ENCODE data around the gene GARS1.
"Not testable (repeated sequence)": the region's sequence is repeated elsewhere in the genome, so short reads cannot be mapped to it uniquely, and the experiment has no call there.

Gene GARS1

GRCh38 chr7:30594540-30595435, at the start of gene GARS1:
TSS of gene GARS1 (plus strand) at chr7:30594878. CDS start at chr7:30594922, 44 bp downstream.
- DNase-seq, result peak; percentile 90

DNA sequence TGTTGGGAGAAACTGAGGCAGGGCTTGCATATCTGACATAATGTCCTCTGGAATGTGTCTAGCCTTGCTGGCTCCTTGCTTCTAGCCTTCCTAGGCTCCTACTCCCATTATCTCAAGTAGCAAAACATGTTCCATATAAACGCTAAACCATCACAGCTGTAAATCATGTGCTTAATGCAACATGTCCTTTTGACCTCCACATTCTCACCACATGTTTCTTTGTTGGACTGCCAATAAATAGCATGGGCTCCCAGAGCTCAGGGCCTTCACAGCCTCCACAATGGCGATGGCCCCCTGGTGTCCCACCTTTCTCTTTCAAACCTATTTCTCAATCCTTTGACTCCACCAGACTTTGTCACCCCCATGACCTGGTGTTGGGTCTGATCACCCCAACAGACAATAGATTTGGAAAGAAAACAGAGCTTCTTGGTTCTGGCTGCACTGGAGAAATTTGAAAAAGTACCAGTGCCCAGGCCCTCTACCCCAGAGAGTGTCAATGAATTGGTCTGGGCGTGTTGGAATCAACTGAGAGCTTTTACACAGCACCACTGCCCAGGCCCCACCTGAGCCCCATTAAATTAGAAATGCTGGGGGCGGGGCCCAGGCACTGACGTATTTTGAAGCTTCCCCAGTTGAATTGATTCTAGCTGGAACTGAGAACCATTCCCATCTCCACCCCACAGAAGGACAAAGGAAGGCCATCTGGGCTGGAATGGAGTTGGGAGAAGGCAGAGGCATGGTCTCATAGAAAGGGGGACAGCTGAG, 48.7 kb upstream of the GARS1 start:
- DNase-seq, result no peak

DNA sequence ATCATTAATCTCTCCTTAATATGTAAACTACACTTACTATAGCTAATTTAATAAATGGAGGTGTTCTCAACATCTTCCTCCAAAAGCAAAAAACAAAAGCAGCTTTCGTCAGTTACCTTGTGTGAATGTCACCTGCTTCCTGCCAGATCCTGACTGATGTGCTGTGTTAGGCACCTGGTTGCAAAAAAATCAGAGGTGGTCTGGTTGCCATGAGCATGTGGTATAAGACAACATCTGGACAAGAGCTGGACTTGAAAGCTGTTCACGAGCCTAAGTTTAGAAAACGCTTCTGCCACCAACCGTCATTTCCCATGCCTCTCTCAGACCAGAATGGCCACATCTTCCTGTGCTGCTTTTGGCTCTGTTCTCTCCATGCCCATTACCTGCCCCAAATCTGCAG, 48.1 kb upstream of the GARS1 start:
- no peak for DNase-seq

DNA sequence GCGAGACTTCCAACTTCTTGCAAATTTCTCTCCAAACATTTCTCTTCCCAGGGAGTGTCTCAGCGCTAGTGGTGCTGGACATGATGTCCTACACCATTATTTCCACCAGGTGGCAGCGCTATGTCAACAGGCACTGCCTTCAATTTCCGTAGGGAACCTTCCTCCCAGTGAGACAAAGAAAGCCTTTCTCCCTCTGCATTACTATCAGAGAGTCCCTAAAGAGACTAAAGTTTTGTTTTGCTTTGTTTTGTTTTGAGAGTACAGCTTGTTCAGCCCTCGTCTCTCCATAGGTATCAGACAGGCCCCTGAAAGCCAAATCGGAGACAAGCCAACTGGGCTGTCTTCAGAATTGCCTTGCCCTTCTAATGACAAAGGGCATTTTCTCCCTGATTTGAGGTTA, 45.8 kb upstream of the GARS1 start:
- DNase-seq, result peak; percentile 84

DNA sequence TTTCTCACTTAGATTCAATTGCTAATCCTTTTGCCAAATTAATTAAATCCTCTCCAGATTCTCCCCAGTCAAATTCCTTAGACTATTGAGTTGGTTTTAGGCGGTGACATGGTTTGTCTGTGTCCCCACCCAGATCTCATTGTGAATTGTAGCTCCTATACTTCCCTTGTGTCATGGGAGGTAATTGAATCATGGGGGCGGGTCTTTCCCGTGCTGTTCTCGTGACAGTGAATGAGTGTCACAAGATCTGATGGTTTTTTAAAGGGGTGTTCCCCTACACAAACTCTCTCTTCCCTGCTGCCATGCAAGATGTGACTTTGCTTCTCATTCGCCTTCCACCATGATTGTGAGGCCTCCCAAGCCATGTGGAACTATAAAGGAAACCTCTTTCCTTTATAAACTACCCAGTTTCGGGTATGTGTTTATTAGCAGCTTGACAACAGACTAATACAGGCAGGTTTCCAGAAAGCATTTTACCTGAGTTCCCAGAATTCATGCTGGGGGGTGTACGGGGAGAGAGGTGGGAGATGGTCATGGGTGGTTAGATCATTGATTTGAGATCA, 44.7 kb upstream of the GARS1 start:
- DNase-seq, result no peak

DNA sequence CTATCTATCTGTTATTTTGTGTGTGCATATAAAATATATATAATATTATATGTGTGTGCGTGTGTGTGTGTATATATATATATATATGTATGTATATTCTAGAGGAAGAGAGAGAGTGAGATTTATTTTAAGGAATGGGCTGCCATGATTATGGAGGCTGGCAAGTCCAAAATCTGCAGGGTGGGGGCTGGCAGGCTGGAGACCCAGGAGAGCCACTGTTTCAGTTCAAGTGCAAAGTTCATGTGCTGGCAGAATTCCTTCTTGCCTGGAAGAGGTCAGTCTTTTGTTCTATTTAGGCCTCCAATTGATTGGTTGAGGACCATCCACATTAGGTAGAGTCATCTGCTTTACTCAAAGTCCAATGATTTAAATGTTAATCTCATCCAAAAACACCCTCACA, 42.3 kb upstream of the GARS1 start:
- no peak for DNase-seq

DNA sequence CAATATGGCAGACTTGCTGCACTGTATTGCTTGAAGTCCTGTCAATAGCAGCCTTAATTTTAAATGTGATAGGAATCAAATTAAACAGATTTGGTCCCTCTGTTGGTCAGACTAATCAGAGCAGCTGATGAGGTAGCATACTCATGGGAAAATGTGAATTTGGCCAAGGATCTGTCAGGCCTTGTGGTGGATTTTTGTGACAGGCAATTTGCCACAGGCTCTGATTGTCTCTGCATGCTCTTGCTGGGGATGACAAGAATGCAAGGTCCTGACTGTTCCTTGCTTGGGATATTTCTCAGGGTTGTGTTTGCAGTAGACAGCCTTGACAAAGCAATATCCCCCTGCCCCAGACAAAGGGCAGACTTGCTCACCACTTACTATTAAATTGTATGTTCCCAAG, 41.5 kb upstream of the GARS1 start:
- DNase-seq, result no peak

DNA sequence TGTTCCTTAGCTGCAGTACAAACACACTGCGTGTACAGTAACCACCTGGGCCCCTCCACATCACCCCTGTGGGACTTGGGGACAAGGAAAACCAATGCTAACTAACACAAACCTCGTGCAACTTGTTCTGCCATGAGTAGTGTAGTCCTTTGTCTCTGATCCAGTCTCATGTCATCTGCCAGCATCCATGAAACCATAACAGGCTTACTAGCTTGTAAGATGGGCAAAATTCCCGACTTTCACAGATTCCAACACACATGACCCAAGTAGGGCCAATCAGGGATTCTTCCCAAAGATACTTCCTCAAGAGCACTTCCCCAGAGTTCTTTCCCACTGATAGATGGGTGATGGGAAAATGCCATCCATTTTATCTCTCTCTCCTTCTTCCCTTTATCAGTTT, 41.1 kb upstream of the GARS1 start:
- DNase-seq, result no peak

GRCh38 chr7:30555525-30555924, 39.2 kb upstream of the GARS1 start:
- no peak for DNase-seq

GRCh38 chr7:30556840-30557239, 37.8 kb upstream of the GARS1 start:
- peak; percentile 44 for DNase-seq

DNA sequence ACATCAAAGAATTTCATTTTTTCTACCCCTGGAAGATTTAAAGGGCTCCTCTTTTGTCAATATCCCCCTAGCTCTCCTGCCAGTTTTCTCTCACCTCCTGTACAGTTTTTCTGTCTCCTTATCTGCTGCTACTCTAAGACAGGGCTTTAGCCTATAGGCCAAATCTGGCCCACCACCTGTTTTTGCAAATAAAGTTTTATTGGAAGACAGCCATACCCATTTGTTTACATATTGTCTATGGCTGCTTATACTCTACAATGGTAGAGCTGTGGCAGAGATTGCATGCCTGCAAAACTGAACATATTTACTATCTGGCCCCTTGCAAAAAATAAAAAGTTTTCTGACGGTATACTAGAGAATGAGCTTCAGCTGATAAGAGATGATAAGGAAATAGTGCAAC, 37.4 kb upstream of the GARS1 start:
- no peak for DNase-seq

GRCh38 chr7:30559611-30560010, 35.1 kb upstream of the GARS1 start:
- no peak for DNase-seq

DNA sequence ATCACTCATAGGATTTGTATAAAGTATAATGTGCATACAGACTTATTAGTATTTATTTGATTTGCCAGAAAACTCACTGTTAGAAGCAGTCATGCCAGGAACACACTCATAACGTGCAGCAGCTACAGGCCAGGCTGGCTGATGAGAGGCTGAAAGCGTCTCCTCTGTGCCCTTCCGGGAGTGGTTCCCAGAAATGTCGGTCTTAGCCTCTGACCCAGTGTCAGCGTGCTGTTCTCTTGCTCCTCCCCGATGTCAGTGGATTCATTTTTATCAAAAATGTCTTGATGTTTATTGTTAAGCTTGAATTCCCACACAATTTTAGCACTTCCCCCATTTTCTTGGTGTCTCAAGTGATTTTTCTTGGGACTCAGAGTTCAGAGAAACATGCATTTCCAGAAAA, 33.3 kb upstream of the GARS1 start:
- DNase-seq, result no peak

- peak; percentile 22 for DNase-seq
Measured at GRCh38 chr7:30562498-30562897, 32.2 kb upstream of the GARS1 start.

- no peak for DNase-seq
Measured at GRCh38 chr7:30562909-30563308, 31.8 kb upstream of the GARS1 start.

DNA sequence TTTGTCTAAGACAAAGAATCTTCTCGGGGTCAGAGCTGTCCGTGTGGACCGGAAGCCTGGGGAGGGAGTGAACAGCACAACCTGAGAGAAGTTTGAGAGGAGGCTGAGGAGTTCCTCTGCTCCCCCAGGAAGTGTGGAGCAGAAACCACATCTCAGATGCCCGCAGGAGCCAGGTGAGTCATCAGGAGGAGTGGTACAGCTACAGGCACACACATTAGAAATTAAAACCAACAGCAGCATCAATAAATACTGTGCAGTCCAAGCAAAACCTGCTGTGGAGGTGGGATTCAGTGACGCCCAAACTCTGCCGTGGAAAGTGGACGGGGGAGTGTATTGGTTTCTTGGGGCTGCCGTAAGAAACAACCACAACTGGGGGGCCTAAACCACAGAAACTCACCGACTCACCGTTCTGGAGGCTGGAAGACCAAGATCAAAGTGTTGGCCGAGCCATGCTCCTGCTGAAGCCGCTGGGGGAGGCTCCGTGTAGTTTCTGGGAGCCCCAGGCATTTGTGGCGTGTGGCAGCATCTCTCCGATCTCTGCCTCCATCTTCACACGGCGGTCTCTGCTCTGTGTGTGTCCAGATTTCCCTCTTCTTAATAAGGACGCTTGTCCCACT, 31.2 kb upstream of the GARS1 start:
- DNase-seq, result no peak

- DNase-seq, result peak; percentile 92
Measured at GRCh38 chr7:30564243-30564892, 30.3 kb upstream of the GARS1 start.

DNA sequence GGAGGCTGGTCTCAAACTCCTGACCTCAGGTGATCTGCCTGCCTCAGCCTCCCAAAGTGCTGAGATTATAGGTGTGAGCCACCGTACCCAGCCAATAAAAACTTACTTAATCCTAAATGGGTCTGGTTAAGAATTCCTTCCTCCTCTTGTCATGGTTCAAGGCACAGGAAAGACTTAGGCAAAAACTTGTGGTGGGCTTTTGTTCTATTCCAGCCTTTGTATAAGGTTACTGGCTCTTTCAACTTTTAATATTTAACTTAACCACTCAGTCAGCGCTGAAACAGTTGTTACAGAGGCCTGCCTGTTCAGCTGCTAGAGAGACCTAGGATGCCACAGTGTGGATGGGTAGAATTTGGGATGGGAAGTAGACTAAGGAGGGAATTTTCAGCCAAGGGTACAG, 28.1 kb upstream of the GARS1 start:
- no peak for DNase-seq

GRCh38 chr7:30567081-30567480, 27.6 kb upstream of the GARS1 start:
- DNase-seq, result no peak

DNA sequence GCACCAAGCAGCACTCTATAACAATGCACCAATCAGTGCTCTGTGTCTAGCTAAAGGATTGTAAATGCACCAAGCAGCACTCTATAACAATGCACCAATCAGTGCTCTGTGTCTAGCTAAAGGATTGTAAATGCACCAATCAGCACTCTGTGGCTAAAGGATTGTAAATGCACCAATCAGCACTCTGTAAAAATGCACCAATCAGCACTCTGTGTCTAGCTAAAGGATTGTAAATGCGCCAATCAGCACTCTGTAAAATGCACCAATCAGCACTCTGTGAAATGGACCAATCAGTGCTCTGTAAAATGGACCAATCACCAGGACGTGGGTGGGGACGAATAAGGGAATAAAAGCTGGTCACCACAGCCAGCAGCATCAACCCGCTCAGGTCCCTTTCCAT, 24.4 kb upstream of the GARS1 start:
- not testable (repeated sequence) for DNase-seq

DNA sequence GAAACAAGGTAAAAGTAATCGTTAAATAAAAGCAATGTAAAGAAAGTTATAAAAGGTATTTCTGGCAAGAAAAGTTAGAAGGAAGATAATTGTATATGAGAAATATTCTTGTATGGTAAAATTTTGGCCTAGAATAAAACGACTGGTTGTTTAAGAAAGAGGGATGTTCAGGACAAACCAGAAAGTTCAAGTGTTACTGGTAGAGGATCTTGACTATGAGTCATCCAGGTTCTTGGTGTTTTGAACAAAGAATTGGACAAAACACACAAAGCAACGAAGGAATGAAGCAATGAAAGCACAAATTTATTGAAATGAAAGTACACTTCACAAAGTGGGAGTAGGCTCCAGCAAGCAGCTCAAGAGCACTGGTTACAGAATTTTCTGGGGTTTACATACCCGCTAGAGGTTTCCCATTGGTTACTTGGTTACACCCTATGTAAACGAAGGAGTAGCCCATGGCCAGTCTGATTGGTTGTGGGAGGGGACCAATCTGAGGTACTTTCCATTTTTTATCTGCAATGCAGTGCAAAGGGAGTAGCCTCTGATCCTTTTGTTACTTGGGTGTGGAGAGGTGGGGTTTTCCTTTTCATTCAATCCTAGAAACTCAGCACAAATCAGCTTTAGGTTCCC, 22.4 kb upstream of the GARS1 start:
- DNase-seq, result no peak

DNA sequence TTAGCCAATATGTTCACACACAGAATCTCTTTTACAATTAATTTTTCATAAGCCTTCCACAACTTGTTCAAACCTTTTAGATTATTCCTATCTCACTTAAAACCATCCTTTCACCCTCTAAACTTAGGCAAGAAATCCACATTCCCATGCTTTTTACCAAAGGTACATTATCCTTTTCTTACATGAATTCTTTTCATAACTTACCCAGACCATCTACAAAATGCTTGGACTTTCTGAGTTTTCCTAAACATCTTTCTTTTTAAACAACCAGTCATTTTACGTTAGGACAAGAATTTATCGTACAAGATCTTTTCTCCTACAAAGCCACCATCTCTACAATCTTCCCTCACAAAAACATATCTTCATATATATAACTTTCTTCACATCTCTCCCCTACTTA, 18.8 kb upstream of the GARS1 start:
- no peak for DNase-seq
